Liver (tissue), 3 donors: ENCODE data around the gene SLC20A1.

Experiments
- EGR1 ChIP-seq, 2 donors: IDR thresholded peaks; 2 replicates each; pipeline ENCODE4 v1.6.1; 2016 to 2018; ENCODE audit warnings: antibody characterized with exemption in 2 of 2, low read depth in 2 of 2
- RAD21 ChIP-seq, 2 donors: IDR thresholded peaks; 2 replicates each; pipeline ENCODE4 v1.6.1; 2016; ENCODE audit warnings: antibody characterized with exemption in 2 of 2, mild to moderate bottlenecking in 2 of 2
- SP1 ChIP-seq: IDR thresholded peaks from 2 replicates; pipeline ENCODE4 v1.6.1; 2018; ENCODE audit warnings: antibody characterized with exemption, mild to moderate bottlenecking
- TF ChIP-seq, protein P1 (sequence below): fragments of 150-350 bp; IDR thresholded peaks from 2 replicates; pipeline ENCODE4 v1.5.1; 2017; ENCODE audit warnings: improper control_type of control experiment, low read depth, low read length; ENCODE audit not compliant: missing input control
- TF ChIP-seq, protein P2 (sequence below): IDR thresholded peaks from 2 replicates; pipeline ENCODE4 v1.6.1; 2016; ENCODE audit warnings: antibody characterized with exemption, mild to moderate bottlenecking
- TF ChIP-seq, protein P3 (sequence below): IDR thresholded peaks from 2 replicates; pipeline ENCODE4 v1.6.1; 2016; ENCODE audit warnings: antibody characterized with exemption
- TF ChIP-seq, protein P4 (sequence below): IDR thresholded peaks from 2 replicates; pipeline ENCODE4 v1.6.1; 2016; ENCODE audit warnings: antibody characterized with exemption
- donor health status: healthy.
- donor health status: healthy.

DNA sequence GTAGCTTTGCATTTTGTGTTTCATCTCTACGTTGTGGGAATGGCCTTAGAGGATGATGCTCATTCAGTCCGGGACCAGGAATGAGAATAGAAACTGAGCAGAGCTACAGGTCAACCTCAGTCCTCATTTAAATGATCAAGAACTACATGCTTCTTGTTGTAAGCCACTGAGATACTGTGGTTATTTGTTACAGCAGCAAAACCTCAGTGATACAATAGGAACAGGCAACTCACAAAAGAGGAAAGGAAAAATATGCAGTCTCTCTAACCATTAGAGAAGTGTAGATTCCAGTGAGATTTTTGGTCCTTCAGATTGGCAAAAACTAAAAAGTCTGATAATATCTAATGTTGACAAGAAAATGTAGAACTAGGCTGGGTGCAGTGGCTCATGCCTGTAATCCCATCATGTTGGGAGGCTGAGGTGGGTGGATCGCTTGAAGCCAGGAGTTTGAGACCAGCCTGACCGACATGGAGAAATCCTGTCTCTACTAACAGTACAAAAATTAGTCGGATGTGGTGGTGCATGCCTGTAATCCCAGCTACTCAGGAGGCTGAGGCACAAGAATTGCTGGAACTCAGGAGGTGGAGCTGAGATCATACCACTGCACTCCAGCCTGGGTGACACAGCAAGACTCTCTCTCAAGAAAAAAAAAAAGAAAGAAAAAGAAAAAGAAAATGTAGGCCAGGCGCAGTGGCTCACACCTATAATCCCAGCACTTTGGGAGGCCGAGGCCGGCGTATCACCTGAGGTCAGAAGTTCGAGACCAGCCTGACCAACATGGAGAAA is 48.0 kb upstream of the SLC20A1 start:
- TF ChIP-seq, protein P1, sequence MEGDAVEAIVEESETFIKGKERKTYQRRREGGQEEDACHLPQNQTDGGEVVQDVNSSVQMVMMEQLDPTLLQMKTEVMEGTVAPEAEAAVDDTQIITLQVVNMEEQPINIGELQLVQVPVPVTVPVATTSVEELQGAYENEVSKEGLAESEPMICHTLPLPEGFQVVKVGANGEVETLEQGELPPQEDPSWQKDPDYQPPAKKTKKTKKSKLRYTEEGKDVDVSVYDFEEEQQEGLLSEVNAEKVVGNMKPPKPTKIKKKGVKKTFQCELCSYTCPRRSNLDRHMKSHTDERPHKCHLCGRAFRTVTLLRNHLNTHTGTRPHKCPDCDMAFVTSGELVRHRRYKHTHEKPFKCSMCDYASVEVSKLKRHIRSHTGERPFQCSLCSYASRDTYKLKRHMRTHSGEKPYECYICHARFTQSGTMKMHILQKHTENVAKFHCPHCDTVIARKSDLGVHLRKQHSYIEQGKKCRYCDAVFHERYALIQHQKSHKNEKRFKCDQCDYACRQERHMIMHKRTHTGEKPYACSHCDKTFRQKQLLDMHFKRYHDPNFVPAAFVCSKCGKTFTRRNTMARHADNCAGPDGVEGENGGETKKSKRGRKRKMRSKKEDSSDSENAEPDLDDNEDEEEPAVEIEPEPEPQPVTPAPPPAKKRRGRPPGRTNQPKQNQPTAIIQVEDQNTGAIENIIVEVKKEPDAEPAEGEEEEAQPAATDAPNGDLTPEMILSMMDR = no peak
- TF ChIP-seq, protein P2, sequence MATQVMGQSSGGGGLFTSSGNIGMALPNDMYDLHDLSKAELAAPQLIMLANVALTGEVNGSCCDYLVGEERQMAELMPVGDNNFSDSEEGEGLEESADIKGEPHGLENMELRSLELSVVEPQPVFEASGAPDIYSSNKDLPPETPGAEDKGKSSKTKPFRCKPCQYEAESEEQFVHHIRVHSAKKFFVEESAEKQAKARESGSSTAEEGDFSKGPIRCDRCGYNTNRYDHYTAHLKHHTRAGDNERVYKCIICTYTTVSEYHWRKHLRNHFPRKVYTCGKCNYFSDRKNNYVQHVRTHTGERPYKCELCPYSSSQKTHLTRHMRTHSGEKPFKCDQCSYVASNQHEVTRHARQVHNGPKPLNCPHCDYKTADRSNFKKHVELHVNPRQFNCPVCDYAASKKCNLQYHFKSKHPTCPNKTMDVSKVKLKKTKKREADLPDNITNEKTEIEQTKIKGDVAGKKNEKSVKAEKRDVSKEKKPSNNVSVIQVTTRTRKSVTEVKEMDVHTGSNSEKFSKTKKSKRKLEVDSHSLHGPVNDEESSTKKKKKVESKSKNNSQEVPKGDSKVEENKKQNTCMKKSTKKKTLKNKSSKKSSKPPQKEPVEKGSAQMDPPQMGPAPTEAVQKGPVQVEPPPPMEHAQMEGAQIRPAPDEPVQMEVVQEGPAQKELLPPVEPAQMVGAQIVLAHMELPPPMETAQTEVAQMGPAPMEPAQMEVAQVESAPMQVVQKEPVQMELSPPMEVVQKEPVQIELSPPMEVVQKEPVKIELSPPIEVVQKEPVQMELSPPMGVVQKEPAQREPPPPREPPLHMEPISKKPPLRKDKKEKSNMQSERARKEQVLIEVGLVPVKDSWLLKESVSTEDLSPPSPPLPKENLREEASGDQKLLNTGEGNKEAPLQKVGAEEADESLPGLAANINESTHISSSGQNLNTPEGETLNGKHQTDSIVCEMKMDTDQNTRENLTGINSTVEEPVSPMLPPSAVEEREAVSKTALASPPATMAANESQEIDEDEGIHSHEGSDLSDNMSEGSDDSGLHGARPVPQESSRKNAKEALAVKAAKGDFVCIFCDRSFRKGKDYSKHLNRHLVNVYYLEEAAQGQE = no peak
- TF ChIP-seq, protein P3, sequence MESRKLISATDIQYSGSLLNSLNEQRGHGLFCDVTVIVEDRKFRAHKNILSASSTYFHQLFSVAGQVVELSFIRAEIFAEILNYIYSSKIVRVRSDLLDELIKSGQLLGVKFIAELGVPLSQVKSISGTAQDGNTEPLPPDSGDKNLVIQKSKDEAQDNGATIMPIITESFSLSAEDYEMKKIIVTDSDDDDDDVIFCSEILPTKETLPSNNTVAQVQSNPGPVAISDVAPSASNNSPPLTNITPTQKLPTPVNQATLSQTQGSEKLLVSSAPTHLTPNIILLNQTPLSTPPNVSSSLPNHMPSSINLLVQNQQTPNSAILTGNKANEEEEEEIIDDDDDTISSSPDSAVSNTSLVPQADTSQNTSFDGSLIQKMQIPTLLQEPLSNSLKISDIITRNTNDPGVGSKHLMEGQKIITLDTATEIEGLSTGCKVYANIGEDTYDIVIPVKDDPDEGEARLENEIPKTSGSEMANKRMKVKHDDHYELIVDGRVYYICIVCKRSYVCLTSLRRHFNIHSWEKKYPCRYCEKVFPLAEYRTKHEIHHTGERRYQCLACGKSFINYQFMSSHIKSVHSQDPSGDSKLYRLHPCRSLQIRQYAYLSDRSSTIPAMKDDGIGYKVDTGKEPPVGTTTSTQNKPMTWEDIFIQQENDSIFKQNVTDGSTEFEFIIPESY = no peak
- no peak for TF ChIP-seq RAD21 (IDR thresholded peaks at IDR 0.05)
- TF ChIP-seq, protein P4, sequence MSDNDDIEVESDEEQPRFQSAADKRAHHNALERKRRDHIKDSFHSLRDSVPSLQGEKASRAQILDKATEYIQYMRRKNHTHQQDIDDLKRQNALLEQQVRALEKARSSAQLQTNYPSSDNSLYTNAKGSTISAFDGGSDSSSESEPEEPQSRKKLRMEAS = no peak
- no peak for TF ChIP-seq SP1
- no peak for TF ChIP-seq EGR1 (IDR thresholded peaks at IDR 0.05; ENCODE audit: low read depth in 2 of 2)
